Measurements from ENCODE around the gene SDR9C7.

Gene SDR9C7

GRCh38 chr12:56874821-56875220 lies 59.4 kb downstream of the SDR9C7 start:
- peaks cover 23% of the 10 kb centered on the region for H3K9me3 Mint-ChIP-seq

GRCh38 chr12:56873382-56873781 lies 60.8 kb downstream of the SDR9C7 start:
- no peaks in the 10 kb centered on the region for H3K4me1 Mint-ChIP-seq
- no peaks in the 10 kb centered on the region for H3K36me3 Mint-ChIP-seq (ENCODE audit: low read depth)
- H3K27me3 Mint-ChIP-seq (ENCODE audit: low read depth, poor library complexity): peaks cover 28% of the 10 kb centered on the region
- no peak overlapping the region for H3K27ac Mint-ChIP-seq
- no peak for DNase-seq
- TF ChIP-seq CTCF (IDR thresholded peaks at IDR 0.05): no peak
- peaks cover 32% of the 10 kb centered on the region for H3K9me3 Mint-ChIP-seq
- H3K4me3 Mint-ChIP-seq: no peak overlapping the region

More at GRCh38 chr12:56874821-56875220, 59.4 kb downstream of the SDR9C7 start:
- no peak for TF ChIP-seq CTCF (IDR thresholded peaks at IDR 0.05)
- Mint-ChIP-seq H3K4me3 (no peak overlapping the region), H3K27me3 (ENCODE audit: low read depth, poor library complexity) (peaks cover 21% of the 10 kb centered on the region), H3K36me3 (ENCODE audit: low read depth) (no peaks in the 10 kb centered on the region), H3K4me1 (no peaks in the 10 kb centered on the region), H3K27ac (no peak overlapping the region)
- DNase-seq: no peak
